IPS-18a (cell line): ENCODE results near the gene ATXN10.
"Not testable (repeated sequence)": the region's sequence is repeated elsewhere in the genome, so short reads cannot be mapped to it uniquely, and the experiment has no call there.

Experiments
- H3K27ac ChIP-seq: one replicate; pipeline ENCODE4 v1.5.1; 2013; ENCODE audit warnings: low read length
- H3K27me3 ChIP-seq: one replicate; pipeline ENCODE4 v1.6.1; 2013; ENCODE audit warnings: mild to moderate bottlenecking, low read length; ENCODE audit not compliant: control insufficient read depth, insufficient read depth
- H3K36me3 ChIP-seq: one replicate; pipeline ENCODE4 v1.6.1; 2013; ENCODE audit warnings: low read depth, low read length; ENCODE audit not compliant: control insufficient read depth
- H3K4me1 ChIP-seq: one replicate; pipeline ENCODE4 v1.6.1; 2013; ENCODE audit warnings: low read depth, low read length; ENCODE audit not compliant: control insufficient read depth
- H3K4me3 ChIP-seq: one replicate; pipeline ENCODE4 v1.5.1; 2013; ENCODE audit warnings: low read length
- H3K9ac ChIP-seq: one replicate; pipeline ENCODE4 v1.6.1; 2013; ENCODE audit warnings: mild to moderate bottlenecking, low read length, moderate library complexity
- H3K9me3 ChIP-seq: one replicate; pipeline ENCODE4 v1.6.1; 2013; ENCODE audit warnings: low read depth, low read length; ENCODE audit not compliant: control insufficient read depth

Gene ATXN10

GRCh38 chr22:45645526-45646414 is 25.9 kb upstream of the ATXN10 start:
- Histone ChIP-seq H3K4me1 (no peaks in the 10 kb centered on the region), H3K9ac (no peak overlapping the region), H3K27ac (no peak overlapping the region), H3K4me3 (peak overlapping the region; percentile 25), H3K36me3 (no peaks in the 10 kb centered on the region), H3K27me3 (peaks cover 21% of the 10 kb centered on the region), H3K9me3 (no peaks in the 10 kb centered on the region)

DNA sequence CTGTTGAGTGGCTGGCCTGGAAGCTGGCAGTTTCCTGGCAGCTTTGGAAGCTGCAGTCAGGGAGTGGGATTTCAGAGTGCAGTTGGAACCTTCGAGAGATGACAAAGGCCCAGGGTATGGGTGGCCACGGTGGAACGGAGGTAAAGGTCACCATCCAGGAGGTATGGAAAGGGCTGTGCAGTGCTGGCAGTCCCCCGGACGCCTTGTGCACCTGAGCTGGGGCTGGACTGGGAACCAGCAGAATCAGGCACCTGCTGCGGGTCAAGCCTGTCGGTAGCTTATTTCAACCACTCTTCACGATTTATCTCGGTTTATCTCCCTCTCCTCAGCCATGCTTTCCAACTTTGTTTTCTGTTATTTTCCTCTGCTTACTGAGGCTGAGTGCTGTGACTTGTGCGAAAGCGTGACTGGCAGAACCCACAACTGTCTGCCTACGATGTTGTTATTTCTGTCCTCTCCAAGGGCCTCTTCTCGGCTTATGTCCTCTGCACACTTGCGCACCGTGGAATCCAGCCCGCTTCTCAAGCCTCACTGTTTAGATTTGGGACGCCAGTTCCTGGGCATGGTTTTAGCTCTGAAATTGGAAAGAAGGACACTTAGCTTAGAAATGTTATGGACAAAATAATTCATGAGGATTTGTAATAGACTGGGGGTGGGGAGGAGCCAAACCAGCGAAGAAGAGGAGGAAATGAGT is 24.0 kb upstream of the ATXN10 start:
- no peak overlapping the region for H3K4me3 ChIP-seq
- H3K27me3 ChIP-seq, result peaks cover 21% of the 10 kb centered on the region
- H3K9me3 ChIP-seq, result no peaks in the 10 kb centered on the region
- H3K27ac ChIP-seq, result no peak overlapping the region
- H3K9ac ChIP-seq, result no peak overlapping the region
- H3K36me3 ChIP-seq, result no peaks in the 10 kb centered on the region
- no peaks in the 10 kb centered on the region for H3K4me1 ChIP-seq

DNA sequence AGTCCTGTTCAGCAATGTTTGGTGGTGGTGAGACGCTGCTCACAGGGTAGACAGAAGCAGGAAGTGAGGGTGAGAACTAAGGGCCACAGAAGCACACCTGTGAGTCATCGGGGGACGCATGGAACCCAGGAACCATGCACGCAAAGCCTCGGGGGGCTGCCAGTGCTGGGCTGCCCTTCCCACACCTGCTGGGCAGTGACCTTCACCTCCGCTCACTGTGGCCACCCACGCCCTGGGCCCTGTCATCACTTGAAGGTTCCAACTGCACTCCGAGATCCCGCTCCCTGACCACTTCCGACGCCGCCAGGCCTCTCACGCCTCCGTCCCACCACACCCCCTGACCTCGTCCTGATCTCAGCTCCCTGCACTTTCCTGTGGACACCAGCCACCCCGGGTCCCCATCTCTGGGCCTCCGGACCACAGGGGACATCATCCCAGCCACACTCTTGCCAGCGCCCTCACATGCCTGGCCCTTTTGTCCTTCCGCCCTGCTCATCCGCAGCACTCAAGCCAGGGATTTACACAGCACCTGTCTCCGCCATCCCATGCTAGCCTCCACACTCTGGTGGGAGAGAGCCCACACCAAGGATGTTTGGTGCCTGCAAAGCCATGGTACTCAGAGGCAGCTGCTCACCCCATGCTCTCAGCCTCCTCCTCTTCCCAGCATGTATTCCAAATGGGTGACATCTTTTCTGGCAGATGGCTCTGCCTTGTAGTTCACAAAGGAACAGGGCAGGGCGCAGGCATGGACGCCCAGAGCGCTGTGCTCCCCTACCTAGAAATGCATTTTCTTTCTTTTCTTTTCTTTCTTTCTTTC is 23.1 kb upstream of the ATXN10 start:
- no peaks in the 10 kb centered on the region for H3K9me3 ChIP-seq
- no peaks in the 10 kb centered on the region for H3K36me3 ChIP-seq
- no peak overlapping the region for H3K9ac ChIP-seq
- peaks cover 21% of the 10 kb centered on the region for H3K27me3 ChIP-seq
- H3K4me3 ChIP-seq, result no peak overlapping the region
- H3K4me1 ChIP-seq, result no peaks in the 10 kb centered on the region
- no peak overlapping the region for H3K27ac ChIP-seq

- no peak overlapping the region for H3K4me3 ChIP-seq
- no peaks in the 10 kb centered on the region for H3K4me1 ChIP-seq
- H3K27me3 ChIP-seq, result peaks cover 15% of the 10 kb centered on the region
- H3K27ac ChIP-seq, result no peak overlapping the region
- H3K9ac ChIP-seq, result no peak overlapping the region
- H3K36me3 ChIP-seq, result no peaks in the 10 kb centered on the region
- no peaks in the 10 kb centered on the region for H3K9me3 ChIP-seq
These were observed 21.8 kb upstream of the ATXN10 start for GRCh38 chr22:45649809-45650208.

- H3K27ac ChIP-seq, result no peak overlapping the region
- H3K36me3 ChIP-seq, result no peaks in the 10 kb centered on the region
- H3K9ac ChIP-seq, result no peak overlapping the region
- H3K27me3 ChIP-seq, result peaks cover 9% of the 10 kb centered on the region
- H3K4me1 ChIP-seq, result no peaks in the 10 kb centered on the region
- H3K9me3 ChIP-seq, result no peaks in the 10 kb centered on the region
- H3K4me3 ChIP-seq, result no peak overlapping the region
These were observed 20.9 kb upstream of the ATXN10 start for GRCh38 chr22:45650721-45651120.

DNA sequence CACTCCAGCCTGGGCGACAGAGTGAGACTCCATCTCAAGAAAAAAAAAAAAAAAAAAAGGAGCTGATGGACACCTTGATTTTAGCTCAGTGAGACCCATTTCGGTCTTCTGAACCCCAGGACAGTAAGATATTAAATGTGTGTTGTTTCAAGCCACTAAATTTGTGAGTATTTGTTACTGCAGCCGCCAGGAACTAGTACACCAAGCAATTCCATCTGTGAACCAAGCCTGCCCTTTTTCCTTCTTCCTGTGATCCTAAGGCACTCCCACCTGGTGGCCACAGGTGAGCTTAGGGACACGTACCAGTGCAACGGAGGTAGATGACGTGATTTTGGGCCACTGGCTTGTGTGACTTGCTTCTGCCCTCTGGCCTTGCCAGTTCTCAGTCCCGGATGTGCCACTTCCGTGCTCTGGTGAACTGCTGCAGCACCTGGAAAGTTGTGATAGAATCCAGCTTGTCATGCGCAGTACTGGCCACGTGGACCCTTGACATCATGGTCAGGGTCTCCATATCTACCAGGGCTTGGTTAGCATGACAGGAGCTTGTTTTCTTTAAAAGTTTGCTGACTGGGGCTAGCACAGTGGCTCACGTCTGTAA is 19.6 kb upstream of the ATXN10 start:
- H3K9ac ChIP-seq, result no peak overlapping the region
- no peak overlapping the region for H3K27ac ChIP-seq
- H3K4me1 ChIP-seq, result no peaks in the 10 kb centered on the region
- no peaks in the 10 kb centered on the region for H3K9me3 ChIP-seq
- no peaks in the 10 kb centered on the region for H3K27me3 ChIP-seq
- H3K36me3 ChIP-seq, result no peaks in the 10 kb centered on the region
- H3K4me3 ChIP-seq, result no peak overlapping the region

- Histone ChIP-seq H3K4me1 (no peaks in the 10 kb centered on the region), H3K36me3 (no peaks in the 10 kb centered on the region), H3K4me3 (no peak overlapping the region), H3K27me3 (no peaks in the 10 kb centered on the region), H3K27ac (no peak overlapping the region), H3K9me3 (no peaks in the 10 kb centered on the region), H3K9ac (no peak overlapping the region)
These were observed 15.1 kb upstream of the ATXN10 start for GRCh38 chr22:45656577-45656976.

DNA sequence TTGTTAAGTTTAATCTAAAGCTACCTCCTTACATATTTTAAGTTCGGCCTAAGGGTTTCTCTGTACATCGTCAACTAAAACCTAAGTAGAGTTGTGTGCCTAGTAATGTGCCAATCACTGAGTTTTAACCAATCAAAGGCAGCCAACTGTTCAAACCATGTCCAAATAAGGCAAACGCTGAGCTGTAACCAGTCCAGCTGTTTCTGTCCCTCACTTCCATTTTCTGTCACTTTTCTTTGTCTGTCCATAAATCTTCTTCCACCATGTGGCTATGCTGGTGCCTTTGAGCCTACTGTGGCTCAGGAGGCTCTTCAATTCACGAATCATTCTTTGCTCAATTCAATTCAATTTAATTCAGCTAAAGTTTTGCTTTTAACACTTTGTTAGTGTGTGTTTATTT is 13.9 kb upstream of the ATXN10 start:
- no peak overlapping the region for H3K27ac ChIP-seq
- no peak overlapping the region for H3K9ac ChIP-seq
- H3K36me3 ChIP-seq, result no peaks in the 10 kb centered on the region
- no peak overlapping the region for H3K4me3 ChIP-seq
- H3K9me3 ChIP-seq, result no peaks in the 10 kb centered on the region
- H3K4me1 ChIP-seq, result no peaks in the 10 kb centered on the region
- H3K27me3 ChIP-seq, result no peaks in the 10 kb centered on the region

GRCh38 chr22:45664136-45664646 is 7.4 kb upstream of the ATXN10 start:
- Histone ChIP-seq H3K27ac (no peak overlapping the region), H3K9ac (no peak overlapping the region), H3K9me3 (no peaks in the 10 kb centered on the region)

DNA sequence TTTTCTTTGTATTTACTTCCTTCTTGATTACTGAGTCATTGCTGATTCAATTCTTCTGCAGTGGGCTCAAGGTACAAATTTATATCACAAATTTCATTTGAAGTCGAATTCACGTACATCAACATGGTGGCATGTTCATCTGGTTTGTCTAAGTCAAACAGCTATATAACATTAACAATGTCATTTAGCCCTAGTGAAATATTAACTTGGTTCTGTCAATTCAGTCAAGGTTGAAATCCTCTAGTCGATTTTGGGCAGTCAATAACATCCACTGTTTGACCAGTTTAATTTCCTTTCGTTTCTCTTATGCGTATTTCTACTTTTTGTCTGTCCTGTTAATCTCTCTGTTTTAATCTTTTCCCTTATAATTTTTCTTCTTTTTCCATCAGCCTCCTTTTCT is 4.1 kb upstream of the ATXN10 start:
- Histone ChIP-seq H3K36me3 (no peaks in the 10 kb centered on the region), H3K27ac (no peak overlapping the region)

More at GRCh38 chr22:45664136-45664646, 7.4 kb upstream of the ATXN10 start:
- Histone ChIP-seq H3K4me1 (no peaks in the 10 kb centered on the region), H3K4me3 (no peak overlapping the region), H3K27me3 (peaks cover 4% of the 10 kb centered on the region), H3K36me3 (no peaks in the 10 kb centered on the region)

DNA sequence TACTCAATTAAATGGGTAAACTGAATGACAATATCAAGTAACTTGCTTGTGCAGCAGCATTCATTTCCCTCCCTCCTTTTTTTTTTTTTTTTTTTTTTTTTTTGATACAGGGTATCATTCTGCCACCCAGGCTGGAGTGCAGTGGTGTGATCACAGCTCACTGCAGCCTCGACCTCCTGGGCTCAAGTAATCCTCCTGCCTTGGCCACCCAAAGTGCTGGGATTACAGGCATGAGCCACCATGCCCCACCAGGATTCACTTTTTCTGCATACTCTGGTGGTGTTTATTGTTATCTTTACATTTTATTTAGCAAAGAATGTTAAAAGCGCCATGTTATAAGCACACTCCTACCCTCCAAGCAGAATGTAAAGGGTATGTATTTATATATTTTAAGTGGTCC is 1.3 kb upstream of the ATXN10 start:
- not testable (repeated sequence) for H3K36me3 ChIP-seq, H3K27ac ChIP-seq, H3K4me1 ChIP-seq, H3K4me3 ChIP-seq, H3K9me3 ChIP-seq, H3K27me3 ChIP-seq, H3K9ac ChIP-seq

More for the DNA sequence above, 4.1 kb upstream of the ATXN10 start:
- no peak overlapping the region for H3K4me3 ChIP-seq
- H3K9me3 ChIP-seq, result no peaks in the 10 kb centered on the region
- H3K9ac ChIP-seq, result no peak overlapping the region
- peaks cover 4% of the 10 kb centered on the region for H3K27me3 ChIP-seq
- H3K4me1 ChIP-seq, result peaks cover 3% of the 10 kb centered on the region
